Epithelial cell of esophagus (primary cell): Measurements from ENCODE around the gene PAX5.

Experiments used
- DNase-seq: peaks from one replicate; pipeline ENCODE4 v3.0.0; 2010; ENCODE audit warnings: low read depth
- H3K4me3 ChIP-seq: 2 replicates; pipeline ENCODE4 v1.5.1; 2011; ENCODE audit warnings: mild to moderate bottlenecking, low read length, control low read depth
- TF ChIP-seq, protein P1 (sequence below): IDR thresholded peaks from 2 replicates; pipeline ENCODE4 v1.5.1; 2011; ENCODE audit warnings: low read depth, mild to moderate bottlenecking, low read length, control low read depth, inconsistent platforms; ENCODE audit not compliant: insufficient read depth; ENCODE audit errors: missing control alignments

Gene PAX5

DNA sequence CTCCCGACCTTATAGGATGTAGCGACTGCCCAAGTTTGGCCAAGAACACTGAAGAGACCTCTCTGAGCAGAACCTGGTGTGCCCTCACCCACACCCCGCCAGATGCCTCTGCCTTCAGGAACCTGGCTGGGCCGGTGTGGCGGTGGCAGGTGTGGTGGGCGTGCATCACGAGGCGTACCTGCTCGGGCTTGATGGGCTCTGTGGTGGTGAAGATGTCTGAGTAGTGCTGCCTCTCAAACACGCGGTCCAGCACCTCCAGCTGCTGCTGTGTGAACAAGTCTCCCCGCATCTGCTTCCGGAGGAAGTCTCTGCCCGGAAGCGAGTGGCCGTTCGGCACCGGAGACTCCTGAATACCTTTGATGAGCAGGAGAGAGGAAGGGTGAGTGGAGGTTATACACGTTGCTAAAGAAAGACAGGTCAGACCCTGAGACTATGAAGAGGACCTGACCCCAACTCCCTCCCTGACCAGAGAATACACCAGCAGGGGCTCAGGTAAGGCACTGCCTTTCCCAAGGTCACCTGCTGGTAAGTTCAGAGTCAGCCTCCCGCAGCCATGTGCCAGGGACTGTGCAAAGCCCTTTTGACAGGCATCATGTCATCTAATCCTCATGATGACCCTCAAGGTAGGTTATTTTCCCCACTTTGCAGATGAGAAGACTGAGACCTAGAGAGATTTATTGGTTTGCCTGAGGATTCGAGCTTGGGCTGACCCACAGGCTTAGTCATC, 67.5 kb downstream of the PAX5 start:
- no peak for DNase-seq
- TF ChIP-seq, protein P1, sequence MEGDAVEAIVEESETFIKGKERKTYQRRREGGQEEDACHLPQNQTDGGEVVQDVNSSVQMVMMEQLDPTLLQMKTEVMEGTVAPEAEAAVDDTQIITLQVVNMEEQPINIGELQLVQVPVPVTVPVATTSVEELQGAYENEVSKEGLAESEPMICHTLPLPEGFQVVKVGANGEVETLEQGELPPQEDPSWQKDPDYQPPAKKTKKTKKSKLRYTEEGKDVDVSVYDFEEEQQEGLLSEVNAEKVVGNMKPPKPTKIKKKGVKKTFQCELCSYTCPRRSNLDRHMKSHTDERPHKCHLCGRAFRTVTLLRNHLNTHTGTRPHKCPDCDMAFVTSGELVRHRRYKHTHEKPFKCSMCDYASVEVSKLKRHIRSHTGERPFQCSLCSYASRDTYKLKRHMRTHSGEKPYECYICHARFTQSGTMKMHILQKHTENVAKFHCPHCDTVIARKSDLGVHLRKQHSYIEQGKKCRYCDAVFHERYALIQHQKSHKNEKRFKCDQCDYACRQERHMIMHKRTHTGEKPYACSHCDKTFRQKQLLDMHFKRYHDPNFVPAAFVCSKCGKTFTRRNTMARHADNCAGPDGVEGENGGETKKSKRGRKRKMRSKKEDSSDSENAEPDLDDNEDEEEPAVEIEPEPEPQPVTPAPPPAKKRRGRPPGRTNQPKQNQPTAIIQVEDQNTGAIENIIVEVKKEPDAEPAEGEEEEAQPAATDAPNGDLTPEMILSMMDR: no peak
- no peak overlapping the region for H3K4me3 ChIP-seq

DNA sequence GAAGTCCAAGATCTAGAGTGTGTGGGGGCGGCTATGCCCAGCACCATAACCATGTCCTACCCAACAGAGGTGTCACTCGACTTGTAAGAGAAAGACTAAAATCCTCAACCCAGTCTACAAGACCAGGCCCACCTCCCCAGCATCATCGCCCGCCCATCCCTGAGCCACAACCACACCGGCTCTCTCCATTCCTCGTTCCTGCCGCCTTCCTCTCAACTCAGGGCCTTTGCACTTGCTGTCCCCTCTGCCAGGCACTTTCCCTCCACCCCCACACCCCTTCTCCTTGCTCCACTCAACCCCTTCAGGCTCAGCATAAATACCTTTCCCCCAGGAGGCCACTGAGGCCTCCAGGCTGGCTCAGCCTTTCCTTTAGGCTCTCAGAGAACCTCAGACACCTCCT, 69.3 kb downstream of the PAX5 start:
- no peak overlapping the region for H3K4me3 ChIP-seq
- TF ChIP-seq, protein P1: no peak
- DNase-seq: no peak

DNA sequence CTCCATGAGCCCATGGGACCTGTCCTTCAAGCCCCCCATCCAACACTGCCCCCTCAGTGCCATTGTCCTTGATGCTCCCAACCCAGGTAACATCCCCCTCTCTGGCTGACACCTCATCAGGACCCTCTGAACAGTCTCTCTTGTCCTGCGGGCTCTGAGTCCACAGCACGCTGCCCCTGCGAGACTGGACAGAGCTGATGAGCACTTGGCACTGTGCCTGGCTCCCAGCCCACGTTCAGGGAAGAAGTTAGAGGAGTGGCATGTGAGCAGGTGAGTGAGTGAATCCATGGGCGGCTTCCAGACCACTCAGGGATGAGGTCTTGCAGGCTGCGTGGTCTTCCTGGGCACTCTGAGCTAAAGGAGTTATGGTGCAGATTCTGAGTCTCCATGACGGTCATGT, 70.7 kb downstream of the PAX5 start:
- H3K4me3 ChIP-seq: no peak overlapping the region
- no peak for DNase-seq
- TF ChIP-seq, protein P1: no peak

DNA sequence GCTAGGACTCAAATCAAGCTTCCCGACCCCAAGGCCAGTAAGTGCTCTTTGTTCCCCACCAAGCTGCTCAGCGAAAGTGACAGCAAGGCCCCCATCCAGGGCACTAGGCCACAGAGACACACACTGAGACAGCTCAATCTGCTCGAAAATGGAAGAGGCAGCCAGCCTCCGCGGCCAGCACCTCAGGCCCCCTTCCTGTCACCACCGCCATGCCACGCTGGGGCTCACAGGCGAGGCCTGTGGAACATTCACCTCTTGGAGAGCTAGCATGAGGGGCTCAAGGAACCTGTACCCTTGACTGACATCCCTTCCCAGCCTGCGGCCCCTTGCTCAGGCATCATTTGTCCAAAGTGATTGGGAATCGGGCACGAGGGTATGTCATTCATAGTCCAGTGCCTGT, 71.4 kb downstream of the PAX5 start:
- TF ChIP-seq, protein P1: no peak
- no peak for DNase-seq
- no peak overlapping the region for H3K4me3 ChIP-seq

DNA sequence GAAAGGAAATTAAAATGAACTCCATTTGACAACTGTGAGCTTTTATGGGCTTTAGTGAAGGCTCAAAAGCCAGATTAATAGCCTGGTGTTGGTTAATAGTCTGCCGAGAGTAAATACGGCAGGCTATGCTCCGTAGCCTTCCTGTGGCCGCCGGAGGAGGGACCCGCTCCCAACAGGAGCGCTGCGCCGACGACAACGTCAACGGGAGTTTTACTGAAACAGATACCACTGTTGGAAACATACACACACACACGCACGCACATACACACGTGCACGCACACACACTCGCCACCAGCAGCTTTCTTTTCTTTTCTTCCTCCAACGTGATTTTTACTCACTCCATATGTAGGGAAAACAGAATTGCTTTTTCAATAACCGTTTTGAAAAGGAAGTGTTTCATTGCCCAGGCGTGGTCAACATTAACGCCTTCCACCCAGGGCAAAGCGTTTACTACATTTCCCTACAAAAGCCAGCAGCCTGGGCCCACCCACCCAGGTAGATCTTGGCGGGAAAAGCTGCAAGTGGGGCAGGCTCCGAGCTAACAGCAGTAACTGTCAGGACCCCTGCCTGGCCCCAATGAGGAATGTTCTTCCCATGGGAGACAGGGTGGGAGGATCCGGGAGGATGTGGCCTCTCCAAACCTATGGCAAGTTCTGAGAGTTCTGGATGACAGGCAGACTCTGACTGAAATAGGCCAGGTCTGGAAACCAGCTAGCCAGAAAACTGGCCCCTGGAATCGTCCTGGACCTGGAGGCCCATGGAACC, 72.3 kb downstream of the PAX5 start:
- H3K4me3 ChIP-seq: no peak overlapping the region
- no peak for DNase-seq
- TF ChIP-seq, protein P1: no peak

DNA sequence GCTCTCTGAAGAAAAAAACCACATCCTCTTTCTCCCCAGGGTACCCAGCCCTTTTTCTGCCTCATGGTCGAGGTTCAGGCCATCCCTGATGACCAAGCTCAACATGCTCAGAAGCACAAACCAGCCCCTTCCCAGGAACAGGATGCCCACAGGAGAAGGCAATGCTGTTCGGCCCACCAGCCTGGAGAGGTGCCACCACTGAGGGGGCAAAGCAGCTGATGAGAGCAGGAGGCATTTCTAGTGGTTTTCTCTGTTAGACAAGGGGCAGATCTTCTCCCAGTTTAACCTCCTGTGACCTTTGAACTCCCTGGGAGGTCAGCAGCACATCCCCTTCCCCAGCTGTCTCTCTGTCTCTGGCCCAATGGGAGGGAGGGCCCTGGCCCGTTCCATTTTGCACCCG, 73.0 kb downstream of the PAX5 start:
- TF ChIP-seq, protein P1: no peak
- DNase-seq: no peak
- no peak overlapping the region for H3K4me3 ChIP-seq

DNA sequence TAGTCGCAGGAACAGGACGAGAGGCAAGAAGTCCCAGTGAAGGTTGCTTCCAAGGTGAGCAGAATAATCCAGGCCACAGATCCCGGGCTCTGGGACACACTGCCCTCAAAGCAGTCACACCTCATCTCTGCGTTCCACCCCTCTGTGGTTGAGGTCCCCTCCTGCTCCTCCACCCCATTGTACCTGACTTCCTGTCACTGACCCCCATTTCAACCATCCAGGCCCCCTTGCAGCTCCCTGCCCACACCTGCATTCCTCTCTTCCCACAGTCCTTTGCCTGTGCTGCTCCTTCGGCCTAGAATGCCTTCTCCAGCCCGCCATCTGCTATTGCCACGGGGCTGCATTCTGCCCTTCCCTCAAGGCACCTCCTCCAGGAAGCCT, 73.5 kb downstream of the PAX5 start:
- no peak overlapping the region for H3K4me3 ChIP-seq
- no peak for DNase-seq
- TF ChIP-seq, protein P1: no peak
